H9 (cell line): Measurements from ENCODE around the gene TSC2. TPM values are rescaled to one million over a fixed set of nuclear protein-coding genes. Genes with fewer than 3 reads are reported as not detected.

Experiments
- DNase-seq: peaks from one replicate; pipeline ENCODE4 v3.0.0-alpha.2; 2017
- H2AFZ ChIP-seq: one replicate; pipeline ENCODE4 v1.6.1; 2013; ENCODE audit warnings: mild to moderate bottlenecking, low read length, control low read depth, moderate library complexity
- H2AK5ac ChIP-seq: 2 replicates; pipeline ENCODE4 v1.6.1; 2013; ENCODE audit warnings: low read length, control low read depth, mixed read lengths; ENCODE audit not compliant: insufficient read length
- H2BK120ac ChIP-seq: one replicate; pipeline ENCODE4 v1.6.1; 2013; ENCODE audit warnings: low read depth, mild to moderate bottlenecking, low read length, control low read depth, inconsistent platforms; ENCODE audit not compliant: poor library complexity, severe bottlenecking
- H2BK12ac ChIP-seq: 2 replicates; pipeline ENCODE4 v1.6.1; 2013; ENCODE audit warnings: low read length, control low read depth, mixed read lengths, low read depth; ENCODE audit not compliant: insufficient read length
- H2BK15ac ChIP-seq: 2 replicates; pipeline ENCODE4 v1.6.1; 2013; ENCODE audit warnings: low read depth, low read length, control low read depth
- H2BK20ac ChIP-seq: one replicate; pipeline ENCODE4 v1.6.1; 2013; ENCODE audit warnings: low read depth, mild to moderate bottlenecking, low read length, control low read depth, inconsistent platforms; ENCODE audit not compliant: poor library complexity, severe bottlenecking
- H2BK5ac ChIP-seq: 2 replicates; pipeline ENCODE4 v1.6.1; 2013; ENCODE audit warnings: low read length, control low read depth, mixed read lengths; ENCODE audit not compliant: insufficient read length
- H3K14ac ChIP-seq: 2 replicates; pipeline ENCODE4 v1.6.1; 2013; ENCODE audit warnings: low read length, control low read depth; ENCODE audit not compliant: insufficient read depth
- H3K18ac ChIP-seq: 2 replicates; pipeline ENCODE4 v1.6.1; 2013; ENCODE audit warnings: low read depth, mild to moderate bottlenecking, mixed read lengths, low read length, control low read depth; ENCODE audit not compliant: insufficient read length
- H3K23ac ChIP-seq: 2 replicates; pipeline ENCODE4 v1.6.1; 2013; ENCODE audit warnings: low read length, control low read depth, mixed read lengths, low read depth; ENCODE audit not compliant: insufficient read length
- H3K23me2 ChIP-seq: 2 replicates; pipeline ENCODE4 v1.6.1; 2013; ENCODE audit warnings: low read depth, mild to moderate bottlenecking, mixed read lengths, low read length, control low read depth; ENCODE audit not compliant: insufficient read length, poor library complexity, severe bottlenecking
- H3K27ac ChIP-seq: 2 replicates; pipeline ENCODE4 v1.5.1; 2013; ENCODE audit warnings: low read length, control low read depth, mixed read lengths, low read depth; ENCODE audit not compliant: insufficient read length
- H3K27me3 ChIP-seq: 2 replicates; pipeline ENCODE4 v1.6.1; 2013; ENCODE audit warnings: low read length, control low read depth, inconsistent platforms; ENCODE audit not compliant: insufficient read depth
- H3K4ac ChIP-seq: 2 replicates; pipeline ENCODE4 v1.6.1; 2013; ENCODE audit warnings: low read depth, mild to moderate bottlenecking, control low read depth, inconsistent platforms, low read length, moderate library complexity
- H3K4me1 ChIP-seq: 2 replicates; pipeline ENCODE4 v1.6.1; 2013; ENCODE audit warnings: low read length, control low read depth, inconsistent platforms; ENCODE audit not compliant: insufficient read depth
- H3K4me2 ChIP-seq: 2 replicates; pipeline ENCODE4 v1.6.1; 2013; ENCODE audit warnings: low read length, control low read depth, mixed read lengths; ENCODE audit not compliant: insufficient read length, insufficient read depth
- H3K56ac ChIP-seq: 2 replicates; pipeline ENCODE4 v1.6.1; 2013; ENCODE audit warnings: low read depth, mild to moderate bottlenecking, mixed read lengths, low read length, control low read depth; ENCODE audit not compliant: insufficient read length
- H3K79me1 ChIP-seq: 2 replicates; pipeline ENCODE4 v1.6.1; 2013; ENCODE audit warnings: low read depth, mild to moderate bottlenecking, moderate library complexity, low read length, control low read depth, inconsistent platforms; ENCODE audit not compliant: insufficient read depth, poor library complexity, severe bottlenecking
- H3K79me2 ChIP-seq: 2 replicates; pipeline ENCODE4 v1.6.1; 2013; ENCODE audit warnings: low read length, control low read depth, inconsistent platforms; ENCODE audit not compliant: insufficient read depth
- H3K9ac ChIP-seq: 2 replicates; pipeline ENCODE4 v1.6.1; 2013; ENCODE audit warnings: low read length, control low read depth, mixed read lengths; ENCODE audit not compliant: insufficient read length; ENCODE audit errors: extremely low read depth
- H3K9me3 ChIP-seq: one replicate; pipeline ENCODE4 v1.6.1; 2013; ENCODE audit warnings: low read depth, low read length, inconsistent platforms; ENCODE audit not compliant: control insufficient read depth
- H3T11ph ChIP-seq: one replicate; pipeline ENCODE4 v1.6.1; 2013; ENCODE audit warnings: mild to moderate bottlenecking, low read length, control low read depth, inconsistent platforms
- H4K20me1 ChIP-seq: one replicate; pipeline ENCODE4 v1.6.1; 2013; ENCODE audit not compliant: control insufficient read depth, insufficient read length, insufficient read depth
- H4K5ac ChIP-seq: 2 replicates; pipeline ENCODE4 v1.6.1; 2013; ENCODE audit warnings: low read depth, mild to moderate bottlenecking, mixed read lengths, low read length, control low read depth; ENCODE audit not compliant: insufficient read length
- H4K8ac ChIP-seq: replicated peaks from 2 replicates; pipeline ENCODE4 v1.6.1; 2013; ENCODE audit warnings: low read length, control low read depth, mixed read lengths, low read depth; ENCODE audit not compliant: insufficient read length
- H4K91ac ChIP-seq: 2 replicates; pipeline ENCODE4 v1.6.1; 2013; ENCODE audit warnings: low read depth, mild to moderate bottlenecking, moderate library complexity, mixed read lengths, low read length, control low read depth; ENCODE audit not compliant: insufficient read length
- H3K27ac Mint-ChIP-seq, 3 experiments: 2 replicates in 2 of 3; 3 replicates in 1 of 3; pipeline ENCODE4 v1.8.0; 2020 to 2021; ENCODE audit warnings: mixed read lengths in 3 of 3, mild to moderate bottlenecking in 1 of 3, moderate library complexity in 1 of 3
- H3K27me3 Mint-ChIP-seq: 2 replicates; pipeline ENCODE4 v1.8.0; 2021; ENCODE audit warnings: low read depth, mild to moderate bottlenecking, moderate library complexity, mixed read lengths
- H3K36me3 Mint-ChIP-seq, 3 experiments: 2 replicates in 2 of 3; 3 replicates in 1 of 3; pipeline ENCODE4 v1.8.0; 2020 to 2021; ENCODE audit warnings: low read depth in 3 of 3, mixed read lengths in 3 of 3; ENCODE audit not compliant: insufficient read depth in 1 of 3
- H3K4me1 Mint-ChIP-seq, 2 experiments: 2 replicates each; pipeline ENCODE4 v1.8.0; 2020; ENCODE audit warnings: mixed read lengths in 2 of 2
- H3K4me3 Mint-ChIP-seq, 2 experiments: 2 replicates in 1 of 2; 3 replicates in 1 of 2; pipeline ENCODE4 v1.8.0; 2020 to 2021; ENCODE audit warnings: mild to moderate bottlenecking in 2 of 2, mixed read lengths in 2 of 2, moderate library complexity in 1 of 2
- H3K9me3 Mint-ChIP-seq, 2 experiments: 2 replicates in 1 of 2; 3 replicates in 1 of 2; pipeline ENCODE4 v1.8.0; 2020; ENCODE audit warnings: mild to moderate bottlenecking in 2 of 2, mixed read lengths in 2 of 2, moderate library complexity in 1 of 2
- CTCF ChIP-seq: fragments of 200-600 bp; sonication (generic); conservative IDR thresholded peaks from 3 replicates; pipeline ENCODE4 v1.8.0; 2021; ENCODE audit warnings: antibody characterized with exemption, mild to moderate bottlenecking
- WGBS: extraction: QIAGEN DNeasy Blood & Tissue Kit; methylation state at CpG from one replicate; pipeline ENCODE4 v1.1.7; 2013; ENCODE audit warnings: missing lambda C conversion rate, low lambda C conversion rate, mixed read lengths; ENCODE audit not compliant: insufficient read length; ENCODE audit errors: extremely low coverage; 5-methylcytosine and 5-hydroxymethylcytosine counted together
- total RNA-seq: library from RNA; stranded (reverse); gene quantifications from 2 replicates; pipeline ENCODE4 v1.2.1, GENCODE V29; 2021

Gene TSC2
- total RNA-seq, 1 experiment from 2014 or later: 122 TPM

GRCh38 chr16:2005646-2006045, 42.1 kb upstream of the TSC2 start:
- peaks cover 6% of the 10 kb centered on the region; the same call in 1 of the 2 replicates for H3K4me1 ChIP-seq
- Mint-ChIP-seq H3K4me1 (peaks cover 22 to 36% of the 10 kb centered on the region in 2 experiments), H3K36me3 (peaks cover 18 to 33% (median 31%) of the 10 kb centered on the region in 3 experiments), H3K27ac (no peak overlapping the region; a peak in 1 of 7 replicates), H3K4me3 (peak overlapping the region in 1 of 2 experiments; percentile 48; a peak in 1 of 5 replicates), H3K9me3 (no peaks in the 10 kb centered on the region; a peak in 1 of 5 replicates), H3K27me3 (no peaks in the 10 kb centered on the region; the same call in 1 of the 2 replicates)
- H3K4me2 ChIP-seq: no peak overlapping the region
- no peak overlapping the region for H4K91ac ChIP-seq
- H3K9ac ChIP-seq: no peak overlapping the region
- H4K5ac ChIP-seq: no peak overlapping the region
- H3K4ac ChIP-seq: no peak overlapping the region
- H3K79me1 ChIP-seq: peaks cover 24% of the 10 kb centered on the region
- H2BK5ac ChIP-seq: no peak overlapping the region
- H2BK15ac ChIP-seq: no peak overlapping the region
- DNase-seq: peak; percentile 70
- H3K79me2 ChIP-seq: peaks cover 26% of the 10 kb centered on the region; the same call in 1 of the 2 replicates
- no peak overlapping the region for H3T11ph ChIP-seq
- H3K27me3 ChIP-seq: no peaks in the 10 kb centered on the region
- H2BK20ac ChIP-seq: no peak overlapping the region
- no peak overlapping the region for H2AFZ ChIP-seq
- H3K56ac ChIP-seq: no peak overlapping the region
- no peak overlapping the region for H4K8ac ChIP-seq
- H3K14ac ChIP-seq: no peak overlapping the region
- no peak overlapping the region for H2AK5ac ChIP-seq
- H2BK12ac ChIP-seq: no peak overlapping the region
- no peak overlapping the region for H3K27ac ChIP-seq
- H3K23ac ChIP-seq: no peak overlapping the region
- no peaks in the 10 kb centered on the region for H3K9me3 ChIP-seq
- H4K20me1 ChIP-seq: no peaks in the 10 kb centered on the region
- H3K18ac ChIP-seq: no peak overlapping the region
- H3K23me2 ChIP-seq: peaks cover 11% of the 10 kb centered on the region
- peak; percentile 44 for TF ChIP-seq CTCF
- no CpG with 5 or more reads among the region's 21 CpGs for WGBS
- no peak overlapping the region for H2BK120ac ChIP-seq
